Measurements from ENCODE around the gene ZNF862. TPM values are rescaled to one million over a fixed set of nuclear protein-coding genes. Genes with fewer than 3 reads are reported as not detected.
"Not testable (repeated sequence)": the region's sequence is repeated elsewhere in the genome, so short reads cannot be mapped to it uniquely, and the experiment has no call there.

ZNF862 gene
- polyA plus RNA-seq, 3 donors, result 1.3 to 18.4 (median 2.7) TPM

DNA sequence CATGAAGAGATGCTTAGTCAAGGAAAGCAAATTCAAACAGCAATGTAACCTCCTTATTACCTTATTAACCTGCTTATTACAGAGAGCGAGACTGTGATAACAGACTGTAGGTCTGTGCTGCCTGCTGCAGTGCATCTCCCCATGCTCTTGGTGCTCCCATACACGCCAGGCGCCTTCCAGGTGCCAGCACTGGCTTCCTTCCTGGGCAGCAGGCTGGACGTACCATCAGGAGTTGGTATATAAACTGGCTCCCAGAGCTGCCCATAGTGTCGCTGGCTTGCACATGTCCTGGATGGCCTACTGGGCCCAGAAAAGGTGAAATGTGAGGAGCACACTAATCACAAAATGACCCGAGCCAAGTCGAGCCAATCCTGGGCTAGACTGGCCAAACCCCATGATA is 49.1 kb downstream of the ZNF862 start:
- Histone ChIP-seq H3K79me2 (ENCODE audit: insufficient read depth, low read length) (no peaks in the 10 kb centered on the region), H3K4me2 (replicated peaks; ENCODE audit: extremely low read depth, low read length, poor library complexity, severe bottlenecking) (no peak overlapping the region), H3K4me3 (replicated peaks in 1 of 3; ENCODE audit: low read depth in 2 of 3, low read length in 3 of 3) (no peak overlapping the region), H4K20me1 (ENCODE audit: insufficient read depth, low read length) (no peaks in the 10 kb centered on the region), H3K9ac (ENCODE audit: insufficient read depth, low read length, poor library complexity, severe bottlenecking) (no peak overlapping the region), H3K9me3 (replicated peaks in 1 of 2; ENCODE audit: control insufficient read depth in 1 of 2, insufficient read depth in 1 of 2, low read length in 2 of 2) (no peaks in the 10 kb centered on the region), H3K36me3 (replicated peaks in 1 of 2; ENCODE audit: control insufficient read depth in 1 of 2, insufficient read depth in 2 of 2, low read length in 2 of 2) (no peaks in the 10 kb centered on the region), H3K27me3 (ENCODE audit: control insufficient read depth in 2 of 2, insufficient read depth in 2 of 2, low read length in 2 of 2) (no peaks in the 10 kb centered on the region), H3K4me1 (ENCODE audit: control insufficient read depth in 1 of 2, insufficient read depth in 2 of 2, low read length in 2 of 2) (peaks cover 7 to 8% of the 10 kb centered on the region in 2 donors), H3K27ac (ENCODE audit: low read depth in 1 of 2, low read length in 2 of 2) (no peak overlapping the region), H2AFZ (ENCODE audit: insufficient read depth, low read depth, low read length, poor library complexity, severe bottlenecking) (no peak overlapping the region)
- Mint-ChIP-seq H3K4me1 (peaks cover 11% of the 10 kb centered on the region), H3K27ac (no peak overlapping the region), H3K9me3 (peaks cover 0 to 3% (median 0%) of the 10 kb centered on the region in 7 donors), H3K27me3 (ENCODE audit: low read depth in 3 of 3) (peaks cover 1 to 2% (median 2%) of the 10 kb centered on the region in 3 donors), H3K36me3 (no peaks in the 10 kb centered on the region), H3K4me3 (no peak overlapping the region)
- 98% methylated on average over 7 of the region's 7 CpGs for WGBS (ENCODE audit: insufficient coverage)
- intact Hi-C loops (cut with micrococcal nuclease), result no loop called here
- DNase-seq, result no peak
- TF ChIP-seq, protein P1, sequence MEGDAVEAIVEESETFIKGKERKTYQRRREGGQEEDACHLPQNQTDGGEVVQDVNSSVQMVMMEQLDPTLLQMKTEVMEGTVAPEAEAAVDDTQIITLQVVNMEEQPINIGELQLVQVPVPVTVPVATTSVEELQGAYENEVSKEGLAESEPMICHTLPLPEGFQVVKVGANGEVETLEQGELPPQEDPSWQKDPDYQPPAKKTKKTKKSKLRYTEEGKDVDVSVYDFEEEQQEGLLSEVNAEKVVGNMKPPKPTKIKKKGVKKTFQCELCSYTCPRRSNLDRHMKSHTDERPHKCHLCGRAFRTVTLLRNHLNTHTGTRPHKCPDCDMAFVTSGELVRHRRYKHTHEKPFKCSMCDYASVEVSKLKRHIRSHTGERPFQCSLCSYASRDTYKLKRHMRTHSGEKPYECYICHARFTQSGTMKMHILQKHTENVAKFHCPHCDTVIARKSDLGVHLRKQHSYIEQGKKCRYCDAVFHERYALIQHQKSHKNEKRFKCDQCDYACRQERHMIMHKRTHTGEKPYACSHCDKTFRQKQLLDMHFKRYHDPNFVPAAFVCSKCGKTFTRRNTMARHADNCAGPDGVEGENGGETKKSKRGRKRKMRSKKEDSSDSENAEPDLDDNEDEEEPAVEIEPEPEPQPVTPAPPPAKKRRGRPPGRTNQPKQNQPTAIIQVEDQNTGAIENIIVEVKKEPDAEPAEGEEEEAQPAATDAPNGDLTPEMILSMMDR (IDR thresholded peaks at IDR 0.05), result no peak

DNA sequence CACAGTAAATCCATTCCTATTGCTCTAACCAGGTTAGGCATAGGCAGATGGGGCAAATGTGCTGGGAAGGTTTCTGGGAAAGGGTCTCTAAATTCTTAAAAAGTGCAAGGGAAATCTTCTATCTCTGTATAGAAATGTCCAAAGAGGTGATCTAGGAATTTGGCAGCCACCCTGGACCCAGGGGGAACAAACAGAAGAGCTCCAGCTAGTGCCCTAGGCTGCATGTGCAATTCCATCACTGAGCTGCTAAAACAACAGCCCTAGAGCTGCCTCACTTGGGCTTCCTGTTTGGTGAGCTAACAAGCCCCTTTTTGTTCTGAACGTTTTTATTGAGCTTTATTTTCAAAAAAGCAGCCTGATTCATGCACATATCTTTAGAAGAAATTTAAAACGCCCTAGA is 52.5 kb downstream of the ZNF862 start:
- H3K36me3 Mint-ChIP-seq; H3K9me3 Mint-ChIP-seq; intact Hi-C loops (cut with micrococcal nuclease); DNase-seq; H3K27me3 Mint-ChIP-seq (ENCODE audit: low read depth in 3 of 3); H3K4me1 ChIP-seq (ENCODE audit: control insufficient read depth in 1 of 2, insufficient read depth in 2 of 2, low read length in 2 of 2); H3K27me3 ChIP-seq (ENCODE audit: control insufficient read depth in 2 of 2, insufficient read depth in 2 of 2, low read length in 2 of 2); H3K79me2 ChIP-seq (ENCODE audit: insufficient read depth, low read length); H3K4me2 ChIP-seq (replicated peaks; ENCODE audit: extremely low read depth, low read length, poor library complexity, severe bottlenecking); H3K27ac ChIP-seq (ENCODE audit: low read depth in 1 of 2, low read length in 2 of 2); H3K4me3 Mint-ChIP-seq; H3K9me3 ChIP-seq (replicated peaks in 1 of 2; ENCODE audit: control insufficient read depth in 1 of 2, insufficient read depth in 1 of 2, low read length in 2 of 2); H2AFZ ChIP-seq (ENCODE audit: insufficient read depth, low read depth, low read length, poor library complexity, severe bottlenecking); H4K20me1 ChIP-seq (ENCODE audit: insufficient read depth, low read length); H3K27ac Mint-ChIP-seq; H3K4me3 ChIP-seq (replicated peaks in 1 of 3; ENCODE audit: low read depth in 2 of 3, low read length in 3 of 3); H3K9ac ChIP-seq (ENCODE audit: insufficient read depth, low read length, poor library complexity, severe bottlenecking); H3K36me3 ChIP-seq (replicated peaks in 1 of 2; ENCODE audit: control insufficient read depth in 1 of 2, insufficient read depth in 2 of 2, low read length in 2 of 2); H3K4me1 Mint-ChIP-seq: not testable (repeated sequence)
- no CpG with 5 or more reads among the region's 2 CpGs for WGBS (ENCODE audit: insufficient coverage)

DNA sequence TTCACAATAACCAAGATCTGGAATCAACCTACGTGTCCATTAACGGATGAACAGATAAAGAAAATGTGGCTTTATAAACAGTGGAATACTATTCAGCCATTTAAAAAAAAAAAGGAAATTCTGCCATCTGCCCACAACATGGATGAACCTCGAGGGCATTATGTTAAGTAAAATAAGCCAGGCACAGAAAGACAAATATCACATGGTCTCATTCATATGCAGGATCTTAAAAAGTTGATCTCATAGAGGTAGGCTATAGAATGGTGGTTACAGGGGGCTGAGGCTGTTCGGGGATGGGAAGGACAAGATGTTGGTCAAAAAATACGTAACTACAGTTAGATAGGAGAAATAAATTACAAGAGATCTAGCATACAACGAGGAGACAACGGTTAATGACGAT is 56.8 kb downstream of the ZNF862 start:
- H3K4me1 Mint-ChIP-seq; H3K9me3 Mint-ChIP-seq; DNase-seq; H3K36me3 Mint-ChIP-seq; H3K4me2 ChIP-seq (replicated peaks; ENCODE audit: extremely low read depth, low read length, poor library complexity, severe bottlenecking); H3K4me1 ChIP-seq (ENCODE audit: control insufficient read depth in 1 of 2, insufficient read depth in 2 of 2, low read length in 2 of 2); H3K4me3 ChIP-seq (replicated peaks in 1 of 3; ENCODE audit: low read depth in 2 of 3, low read length in 3 of 3); H3K4me3 Mint-ChIP-seq; intact Hi-C loops (cut with micrococcal nuclease); H3K27ac ChIP-seq (ENCODE audit: low read depth in 1 of 2, low read length in 2 of 2); H2AFZ ChIP-seq (ENCODE audit: insufficient read depth, low read depth, low read length, poor library complexity, severe bottlenecking); H4K20me1 ChIP-seq (ENCODE audit: insufficient read depth, low read length); H3K36me3 ChIP-seq (replicated peaks in 1 of 2; ENCODE audit: control insufficient read depth in 1 of 2, insufficient read depth in 2 of 2, low read length in 2 of 2); H3K27ac Mint-ChIP-seq; H3K9ac ChIP-seq (ENCODE audit: insufficient read depth, low read length, poor library complexity, severe bottlenecking); H3K27me3 Mint-ChIP-seq (ENCODE audit: low read depth in 3 of 3); H3K27me3 ChIP-seq (ENCODE audit: control insufficient read depth in 2 of 2, insufficient read depth in 2 of 2, low read length in 2 of 2); H3K79me2 ChIP-seq (ENCODE audit: insufficient read depth, low read length); H3K9me3 ChIP-seq (replicated peaks in 1 of 2; ENCODE audit: control insufficient read depth in 1 of 2, insufficient read depth in 1 of 2, low read length in 2 of 2): not testable (repeated sequence)
- 90% methylated on average over 2 of the region's 8 CpGs for WGBS (ENCODE audit: insufficient coverage)

DNA sequence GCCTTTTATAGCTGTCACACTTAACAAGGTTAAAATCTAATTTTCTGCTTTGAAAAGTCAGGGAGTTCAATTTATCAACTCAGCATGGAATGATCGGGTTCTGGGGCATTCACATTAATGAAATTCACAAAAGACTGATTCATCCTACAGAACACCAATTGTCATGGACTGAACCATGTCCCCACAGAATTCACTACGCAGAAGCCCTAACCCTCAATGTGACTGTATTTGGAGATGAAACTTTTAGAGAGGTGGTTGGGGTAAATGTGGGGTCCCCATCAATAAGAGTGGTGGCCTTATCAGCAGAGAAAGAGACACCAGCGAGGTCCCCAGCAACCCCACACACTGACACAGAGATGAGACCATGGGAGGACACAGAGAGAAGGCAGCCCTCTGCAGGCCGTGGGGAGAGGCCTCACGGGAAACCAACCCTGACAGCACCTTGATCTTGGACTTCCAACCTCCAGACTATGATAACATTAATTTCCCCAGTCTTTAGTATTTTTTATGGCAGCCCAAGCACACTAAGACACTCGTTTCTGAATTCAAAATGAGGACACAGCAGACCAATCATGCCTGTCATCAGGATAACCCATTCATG is 69.7 kb downstream of the ZNF862 start:
- intact Hi-C loops (cut with micrococcal nuclease); H3K27ac Mint-ChIP-seq: not testable (repeated sequence)

More for the DNA sequence above, 69.7 kb downstream of the ZNF862 start:
- 90% methylated on average over 2 of the region's 6 CpGs for WGBS (ENCODE audit: insufficient coverage)
- H3K4me1 Mint-ChIP-seq; H3K9me3 Mint-ChIP-seq; H3K36me3 Mint-ChIP-seq; H3K79me2 ChIP-seq (ENCODE audit: insufficient read depth, low read length); H3K9ac ChIP-seq (ENCODE audit: insufficient read depth, low read length, poor library complexity, severe bottlenecking); H3K27me3 Mint-ChIP-seq (ENCODE audit: low read depth in 3 of 3); H4K20me1 ChIP-seq (ENCODE audit: insufficient read depth, low read length); H3K27me3 ChIP-seq (ENCODE audit: control insufficient read depth in 2 of 2, insufficient read depth in 2 of 2, low read length in 2 of 2); H3K4me3 Mint-ChIP-seq; H3K9me3 ChIP-seq (replicated peaks in 1 of 2; ENCODE audit: control insufficient read depth in 1 of 2, insufficient read depth in 1 of 2, low read length in 2 of 2); H3K36me3 ChIP-seq (replicated peaks in 1 of 2; ENCODE audit: control insufficient read depth in 1 of 2, insufficient read depth in 2 of 2, low read length in 2 of 2); DNase-seq; H3K4me2 ChIP-seq (replicated peaks; ENCODE audit: extremely low read depth, low read length, poor library complexity, severe bottlenecking); H2AFZ ChIP-seq (ENCODE audit: insufficient read depth, low read depth, low read length, poor library complexity, severe bottlenecking); H3K4me1 ChIP-seq (ENCODE audit: control insufficient read depth in 1 of 2, insufficient read depth in 2 of 2, low read length in 2 of 2); H3K27ac ChIP-seq (ENCODE audit: low read depth in 1 of 2, low read length in 2 of 2); H3K4me3 ChIP-seq (replicated peaks in 1 of 3; ENCODE audit: low read depth in 2 of 3, low read length in 3 of 3): not testable (repeated sequence)

All from CD14-positive monocyte (primary cell).